NK-92 (cell line): ENCODE results near the gene BOD1L1.

ENCODE experiments used
- DNase-seq: peaks from one replicate; lab custom pipeline; 2025; ENCODE audit not compliant: unreplicated experiment; lab: John Stamatoyannopoulos, UW

The BOD1L1 gene

GRCh38 chr4:13626492-13627177, 890 bp downstream of the BOD1L1 start:
- no peak for DNase-seq

GRCh38 chr4:13618212-13618806, 9.2 kb downstream of the BOD1L1 start:
- no peak for DNase-seq

- DNase-seq, result no peak
Measured at GRCh38 chr4:13617801-13618200, 9.7 kb downstream of the BOD1L1 start.

- DNase-seq, result no peak
Measured at GRCh38 chr4:13616597-13616996, 10.9 kb downstream of the BOD1L1 start.

- DNase-seq, result no peak
Measured at GRCh38 chr4:13615161-13615560, 12.4 kb downstream of the BOD1L1 start.

- DNase-seq, result no peak
Measured at GRCh38 chr4:13612569-13612968, 15.0 kb downstream of the BOD1L1 start.

GRCh38 chr4:13611283-13611842, 16.2 kb downstream of the BOD1L1 start:
- DNase-seq, result no peak

GRCh38 chr4:13605330-13605729, 22.2 kb downstream of the BOD1L1 start:
- DNase-seq, result no peak

GRCh38 chr4:13601848-13602247, 25.7 kb downstream of the BOD1L1 start:
- no peak for DNase-seq

- DNase-seq, result no peak
Measured at GRCh38 chr4:13601048-13601447, 26.5 kb downstream of the BOD1L1 start.

- no peak for DNase-seq
Measured at GRCh38 chr4:13599159-13599558, 28.4 kb downstream of the BOD1L1 start.

- no peak for DNase-seq
Measured at GRCh38 chr4:13597604-13598003, 29.9 kb downstream of the BOD1L1 start.

GRCh38 chr4:13597141-13597540, 30.4 kb downstream of the BOD1L1 start:
- no peak for DNase-seq

GRCh38 chr4:13592220-13592619, 35.3 kb downstream of the BOD1L1 start:
- DNase-seq, result no peak

- no peak for DNase-seq
Measured at GRCh38 chr4:13590766-13591165, 36.8 kb downstream of the BOD1L1 start.

GRCh38 chr4:13588954-13589353, 38.6 kb downstream of the BOD1L1 start:
- no peak for DNase-seq

- DNase-seq, result no peak
Measured at GRCh38 chr4:13584481-13584880, 43.0 kb downstream of the BOD1L1 start.

GRCh38 chr4:13580036-13580435, 47.5 kb downstream of the BOD1L1 start:
- no peak for DNase-seq

GRCh38 chr4:13577660-13578059, 49.9 kb downstream of the BOD1L1 start:
- no peak for DNase-seq

GRCh38 chr4:13570916-13571315, 56.6 kb downstream of the BOD1L1 start:
- DNase-seq, result no peak

GRCh38 chr4:13567125-13567524, 60.4 kb downstream of the BOD1L1 start:
- DNase-seq, result no peak

GRCh38 chr4:13562876-13563275, 64.6 kb downstream of the BOD1L1 start:
- DNase-seq, result no peak

GRCh38 chr4:13561673-13562072, 65.9 kb downstream of the BOD1L1 start:
- DNase-seq, result no peak
